ENCODE results near the gene NIP7.
"Not testable (repeated sequence)": the region's sequence is repeated elsewhere in the genome, so short reads cannot be mapped to it uniquely, and the experiment has no call there.

The NIP7 gene

GRCh38 chr16:69339289-69340094 lies at the start of gene NIP7, which contains the start of gene COG8:
Gene NIP7, plus strand, starts transcription at chr16:69339772. Its CDS starts 58 bp downstream, at chr16:69339830.
Gene COG8, minus strand, starts transcription at chr16:69339564. Its CDS starts 12 bp downstream, at chr16:69339552.
- peak; percentile 99 for DNase-seq (ENCODE audit: low read depth)

GRCh38 chr16:69291657-69292056 lies 47.9 kb upstream of the NIP7 start:
- not testable (repeated sequence) for DNase-seq (ENCODE audit: low read depth)

- no peak for DNase-seq (ENCODE audit: low read depth)
These were observed 46.2 kb upstream of the NIP7 start for GRCh38 chr16:69293401-69293800.

GRCh38 chr16:69294051-69294450 lies 45.5 kb upstream of the NIP7 start:
- DNase-seq (ENCODE audit: low read depth) = no peak

- DNase-seq (ENCODE audit: low read depth) = not testable (repeated sequence)
These were observed 42.8 kb upstream of the NIP7 start for GRCh38 chr16:69296771-69297170.

- no peak for DNase-seq (ENCODE audit: low read depth)
These were observed 41.3 kb upstream of the NIP7 start for GRCh38 chr16:69298261-69298660.

- no peak for DNase-seq (ENCODE audit: low read depth)
These were observed 38.4 kb upstream of the NIP7 start for GRCh38 chr16:69301187-69301586.

- DNase-seq (ENCODE audit: low read depth) = no peak
These were observed 37.7 kb upstream of the NIP7 start for GRCh38 chr16:69301861-69302260.

GRCh38 chr16:69302301-69302700 lies 37.3 kb upstream of the NIP7 start:
- no peak for DNase-seq (ENCODE audit: low read depth)

- no peak for DNase-seq (ENCODE audit: low read depth)
These were observed 33.5 kb upstream of the NIP7 start for GRCh38 chr16:69306031-69306430.

GRCh38 chr16:69307091-69307490 lies 32.5 kb upstream of the NIP7 start:
- DNase-seq (ENCODE audit: low read depth) = no peak

- DNase-seq (ENCODE audit: low read depth) = no peak
These were observed 31.7 kb upstream of the NIP7 start for GRCh38 chr16:69307856-69308255.

GRCh38 chr16:69309316-69309715 lies 30.3 kb upstream of the NIP7 start:
- DNase-seq (ENCODE audit: low read depth) = no peak

- peak; percentile 92 for DNase-seq (ENCODE audit: low read depth)
These were observed 28.7 kb upstream of the NIP7 start, which contains the start of gene VPS4A for GRCh38 chr16:69310653-69311532. Gene VPS4A, plus strand, starts transcription at chr16:69311350. Its CDS starts 162 bp downstream, at chr16:69311512.

GRCh38 chr16:69311533-69312387 lies 27.8 kb upstream of the NIP7 start:
- DNase-seq (ENCODE audit: low read depth) = peak; percentile 27

- DNase-seq (ENCODE audit: low read depth) = no peak
These were observed 26.1 kb upstream of the NIP7 start for GRCh38 chr16:69313469-69313868.

- no peak for DNase-seq (ENCODE audit: low read depth)
These were observed 25.0 kb upstream of the NIP7 start for GRCh38 chr16:69314534-69314933.

- DNase-seq (ENCODE audit: low read depth) = no peak
These were observed 23.9 kb upstream of the NIP7 start for GRCh38 chr16:69315486-69316311.

GRCh38 chr16:69316595-69317034 lies 23.0 kb upstream of the NIP7 start:
- no peak for DNase-seq (ENCODE audit: low read depth)

- no peak for DNase-seq (ENCODE audit: low read depth)
These were observed 21.2 kb upstream of the NIP7 start for GRCh38 chr16:69318177-69318910.

Measured in amniotic epithelial cell (primary cell).